NT2/D1 (cell line): ENCODE measurements around the gene CNN2.

ENCODE experiments used
- SUZ12 ChIP-seq: IDR thresholded peaks from 2 replicates; pipeline ENCODE4 v1.6.1; 2011; ENCODE audit not compliant: insufficient read length, insufficient read depth; ENCODE audit errors: extremely low read depth
- ZNF274 ChIP-seq: IDR thresholded peaks from 2 replicates; pipeline ENCODE4 v1.6.1; 2011; ENCODE audit warnings: mild to moderate bottlenecking, low read depth, low read length

GRCh38 chr19:1050989-1051788, 24.8 kb downstream of the CNN2 start:
- no peak for TF ChIP-seq SUZ12
- TF ChIP-seq ZNF274, result no peak
